NCI-H510A treated with DMSO at 0.1 percent for 48 hours (cell line): ENCODE data around the gene SNRNP48.

Experiments used
- DNase-seq: peaks from one replicate; lab custom pipeline; 2025; lab: John Stamatoyannopoulos, UW

SNRNP48 gene

GRCh38 chr6:7559651-7560385, 30.2 kb upstream of the SNRNP48 start:
- no peak for DNase-seq

GRCh38 chr6:7561153-7561964, 28.6 kb upstream of the SNRNP48 start:
- DNase-seq, result peak; percentile 76

- peak; percentile 31 for DNase-seq
Observed at GRCh38 chr6:7562769-7563168, 27.2 kb upstream of the SNRNP48 start.

- DNase-seq, result no peak
Observed at GRCh38 chr6:7566107-7566506, 23.9 kb upstream of the SNRNP48 start.

GRCh38 chr6:7566617-7567173, 23.3 kb upstream of the SNRNP48 start:
- no peak for DNase-seq

- DNase-seq, result no peak
Observed at GRCh38 chr6:7568021-7568420, 22.0 kb upstream of the SNRNP48 start.

GRCh38 chr6:7569082-7569481, 20.9 kb upstream of the SNRNP48 start:
- DNase-seq, result no peak

- no peak for DNase-seq
Observed at GRCh38 chr6:7572213-7572943, 17.6 kb upstream of the SNRNP48 start.

- DNase-seq, result no peak
Observed at GRCh38 chr6:7574500-7574899, 15.5 kb upstream of the SNRNP48 start.

- no peak for DNase-seq
Observed at GRCh38 chr6:7578516-7578915, 11.5 kb upstream of the SNRNP48 start.

- no peak for DNase-seq
Observed at GRCh38 chr6:7578931-7579330, 11.1 kb upstream of the SNRNP48 start.

GRCh38 chr6:7579851-7580250, 10.1 kb upstream of the SNRNP48 start:
- no peak for DNase-seq

- DNase-seq, result no peak
Observed at GRCh38 chr6:7580537-7580926, 9.5 kb upstream of the SNRNP48 start.

GRCh38 chr6:7580927-7581618, 8.9 kb upstream of the SNRNP48 start:
- no peak for DNase-seq

GRCh38 chr6:7585287-7585930, 4.6 kb upstream of the SNRNP48 start:
- no peak for DNase-seq

- DNase-seq, result no peak
Observed at GRCh38 chr6:7587631-7588100, 2.3 kb upstream of the SNRNP48 start.

- DNase-seq, result no peak
Observed at GRCh38 chr6:7588506-7588905, 1.5 kb upstream of the SNRNP48 start.

GRCh38 chr6:7589221-7589620, 777 bp upstream of the SNRNP48 start:
- no peak for DNase-seq

- DNase-seq, result no peak
Observed at GRCh38 chr6:7590918-7591302, 912 bp downstream of the SNRNP48 start.

- DNase-seq, result no peak
Observed at GRCh38 chr6:7591770-7592169, 1.8 kb downstream of the SNRNP48 start.

- no peak for DNase-seq
Observed at GRCh38 chr6:7593229-7593628, 3.2 kb downstream of the SNRNP48 start.
